Activated T-helper 1 cell treated with Interleukin-2 at 50 U/mL for 16 hours (primary cell): ENCODE measurements around the gene JADE2.

Experiments
- DNase-seq: peaks from one replicate; pipeline ENCODE4 v3.0.0-alpha.2; 2020; ENCODE audit warnings: low read depth

The JADE2 gene

GRCh38 chr5:134570365-134570758 lies 44.9 kb downstream of the JADE2 start:
- no peak for DNase-seq

GRCh38 chr5:134570886-134571285 lies 45.4 kb downstream of the JADE2 start:
- DNase-seq, result no peak

- no peak for DNase-seq
These were observed 46.4 kb downstream of the JADE2 start for GRCh38 chr5:134571693-134572405.

- no peak for DNase-seq
These were observed 47.3 kb downstream of the JADE2 start for GRCh38 chr5:134572811-134573210.

GRCh38 chr5:134574521-134574920 lies 49.1 kb downstream of the JADE2 start:
- no peak for DNase-seq

- DNase-seq, result no peak
These were observed 49.8 kb downstream of the JADE2 start for GRCh38 chr5:134575316-134575715.

- no peak for DNase-seq
These were observed 51.0 kb downstream of the JADE2 start for GRCh38 chr5:134576386-134577021.

GRCh38 chr5:134577022-134577795 lies 51.7 kb downstream of the JADE2 start:
- no peak for DNase-seq

GRCh38 chr5:134577796-134578577 lies 52.5 kb downstream of the JADE2 start:
- DNase-seq, result peak; percentile 53

- DNase-seq, result no peak
These were observed 53.3 kb downstream of the JADE2 start for GRCh38 chr5:134578578-134579283.

- DNase-seq, result no peak
These were observed 53.9 kb downstream of the JADE2 start for GRCh38 chr5:134579284-134579771.

- DNase-seq, result no peak
These were observed 54.6 kb downstream of the JADE2 start for GRCh38 chr5:134580001-134580460.

- no peak for DNase-seq
These were observed 55.9 kb downstream of the JADE2 start for GRCh38 chr5:134581241-134581981.

GRCh38 chr5:134582281-134582680 lies 56.8 kb downstream of the JADE2 start:
- DNase-seq, result no peak

GRCh38 chr5:134582941-134583340 lies 57.5 kb downstream of the JADE2 start:
- no peak for DNase-seq

- no peak for DNase-seq
These were observed 58.3 kb downstream of the JADE2 start for GRCh38 chr5:134583766-134584165.

- no peak for DNase-seq
These were observed 59.2 kb downstream of the JADE2 start for GRCh38 chr5:134584662-134585061.

GRCh38 chr5:134585966-134586365 lies 60.5 kb downstream of the JADE2 start:
- no peak for DNase-seq

GRCh38 chr5:134586866-134587524 lies 61.5 kb downstream of the JADE2 start:
- peak; percentile 65 for DNase-seq
